HL-60 (cell line): ENCODE results near the gene HCN2.

Source experiments
- DNase-seq, 2 experiments: peaks; one replicate each; pipeline ENCODE4 v3.0.0-alpha.2; 2010 to 2020; ENCODE audit warnings: low read depth in 1 of 2, low spot score in 1 of 2
- H3K27ac ChIP-seq: fragments of 250-450 bp; sonication (Bioruptor Pico); replicated peaks from 2 replicates; pipeline ENCODE4 v1.5.1; 2020; ENCODE audit warnings: mild to moderate bottlenecking, moderate library complexity
- H3K27me3 ChIP-seq: fragments of 250-450 bp; sonication (Bioruptor Pico); 2 replicates; pipeline ENCODE4 v1.5.1; 2021; ENCODE audit warnings: mild to moderate bottlenecking, moderate library complexity; ENCODE audit not compliant: insufficient read depth, poor library complexity, severe bottlenecking
- H3K4me3 ChIP-seq: replicated peaks from 2 replicates; pipeline ENCODE4 v1.5.1; 2011; ENCODE audit warnings: mild to moderate bottlenecking, control low read depth, low read length; ENCODE audit not compliant: insufficient read depth
- GABPA ChIP-seq: IDR thresholded peaks from 2 replicates; pipeline ENCODE4 v1.6.1; 2012; ENCODE audit warnings: low read depth
- POLR2AphosphoS5 ChIP-seq: IDR thresholded peaks from 2 replicates; pipeline ENCODE4 v1.6.1; 2012; ENCODE audit warnings: low read depth
- SPI1 ChIP-seq: IDR thresholded peaks from 2 replicates; pipeline ENCODE4 v1.6.1; 2012; ENCODE audit warnings: low read depth, mild to moderate bottlenecking, borderline replicate concordance
- TF ChIP-seq, protein P1 (sequence below): IDR thresholded peaks from 2 replicates; pipeline ENCODE4 v1.6.1; 2012; ENCODE audit warnings: low read depth; ENCODE audit not compliant: insufficient replicate concordance
- TF ChIP-seq, protein P2 (sequence below): IDR thresholded peaks from one replicate; pipeline ENCODE4 v1.5.1; 2011; ENCODE audit warnings: low read length, control low read depth, inconsistent platforms; ENCODE audit not compliant: insufficient read depth

HCN2 gene

DNA sequence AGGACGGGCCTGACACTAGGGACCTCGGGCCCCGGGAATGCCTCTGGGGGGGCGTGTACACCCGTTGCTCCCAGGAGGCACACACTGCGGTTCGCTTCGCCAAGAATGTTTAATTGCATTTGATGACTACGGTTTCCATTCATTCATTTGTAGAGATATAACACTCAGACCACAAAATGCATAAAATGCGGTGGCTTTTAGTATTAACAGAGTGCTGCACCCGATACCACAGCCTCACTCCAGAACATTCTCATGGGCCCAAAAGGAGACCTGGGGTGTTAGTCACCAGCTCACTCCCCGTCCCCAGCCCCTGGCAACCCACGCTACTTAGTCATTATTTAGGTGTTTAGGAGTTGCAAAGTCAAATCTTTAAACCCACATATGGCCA, 21.8 kb downstream of the HCN2 start:
- H3K27me3 ChIP-seq = no peaks in the 10 kb centered on the region
- TF ChIP-seq SPI1 (no peak), GABPA (no peak), POLR2AphosphoS5 (no peak)
- TF ChIP-seq, protein P1, sequence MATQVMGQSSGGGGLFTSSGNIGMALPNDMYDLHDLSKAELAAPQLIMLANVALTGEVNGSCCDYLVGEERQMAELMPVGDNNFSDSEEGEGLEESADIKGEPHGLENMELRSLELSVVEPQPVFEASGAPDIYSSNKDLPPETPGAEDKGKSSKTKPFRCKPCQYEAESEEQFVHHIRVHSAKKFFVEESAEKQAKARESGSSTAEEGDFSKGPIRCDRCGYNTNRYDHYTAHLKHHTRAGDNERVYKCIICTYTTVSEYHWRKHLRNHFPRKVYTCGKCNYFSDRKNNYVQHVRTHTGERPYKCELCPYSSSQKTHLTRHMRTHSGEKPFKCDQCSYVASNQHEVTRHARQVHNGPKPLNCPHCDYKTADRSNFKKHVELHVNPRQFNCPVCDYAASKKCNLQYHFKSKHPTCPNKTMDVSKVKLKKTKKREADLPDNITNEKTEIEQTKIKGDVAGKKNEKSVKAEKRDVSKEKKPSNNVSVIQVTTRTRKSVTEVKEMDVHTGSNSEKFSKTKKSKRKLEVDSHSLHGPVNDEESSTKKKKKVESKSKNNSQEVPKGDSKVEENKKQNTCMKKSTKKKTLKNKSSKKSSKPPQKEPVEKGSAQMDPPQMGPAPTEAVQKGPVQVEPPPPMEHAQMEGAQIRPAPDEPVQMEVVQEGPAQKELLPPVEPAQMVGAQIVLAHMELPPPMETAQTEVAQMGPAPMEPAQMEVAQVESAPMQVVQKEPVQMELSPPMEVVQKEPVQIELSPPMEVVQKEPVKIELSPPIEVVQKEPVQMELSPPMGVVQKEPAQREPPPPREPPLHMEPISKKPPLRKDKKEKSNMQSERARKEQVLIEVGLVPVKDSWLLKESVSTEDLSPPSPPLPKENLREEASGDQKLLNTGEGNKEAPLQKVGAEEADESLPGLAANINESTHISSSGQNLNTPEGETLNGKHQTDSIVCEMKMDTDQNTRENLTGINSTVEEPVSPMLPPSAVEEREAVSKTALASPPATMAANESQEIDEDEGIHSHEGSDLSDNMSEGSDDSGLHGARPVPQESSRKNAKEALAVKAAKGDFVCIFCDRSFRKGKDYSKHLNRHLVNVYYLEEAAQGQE = no peak
- TF ChIP-seq, protein P2, sequence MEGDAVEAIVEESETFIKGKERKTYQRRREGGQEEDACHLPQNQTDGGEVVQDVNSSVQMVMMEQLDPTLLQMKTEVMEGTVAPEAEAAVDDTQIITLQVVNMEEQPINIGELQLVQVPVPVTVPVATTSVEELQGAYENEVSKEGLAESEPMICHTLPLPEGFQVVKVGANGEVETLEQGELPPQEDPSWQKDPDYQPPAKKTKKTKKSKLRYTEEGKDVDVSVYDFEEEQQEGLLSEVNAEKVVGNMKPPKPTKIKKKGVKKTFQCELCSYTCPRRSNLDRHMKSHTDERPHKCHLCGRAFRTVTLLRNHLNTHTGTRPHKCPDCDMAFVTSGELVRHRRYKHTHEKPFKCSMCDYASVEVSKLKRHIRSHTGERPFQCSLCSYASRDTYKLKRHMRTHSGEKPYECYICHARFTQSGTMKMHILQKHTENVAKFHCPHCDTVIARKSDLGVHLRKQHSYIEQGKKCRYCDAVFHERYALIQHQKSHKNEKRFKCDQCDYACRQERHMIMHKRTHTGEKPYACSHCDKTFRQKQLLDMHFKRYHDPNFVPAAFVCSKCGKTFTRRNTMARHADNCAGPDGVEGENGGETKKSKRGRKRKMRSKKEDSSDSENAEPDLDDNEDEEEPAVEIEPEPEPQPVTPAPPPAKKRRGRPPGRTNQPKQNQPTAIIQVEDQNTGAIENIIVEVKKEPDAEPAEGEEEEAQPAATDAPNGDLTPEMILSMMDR = no peak
- DNase-seq = no peak
- H3K4me3 ChIP-seq = no peak overlapping the region
- no peak overlapping the region for H3K27ac ChIP-seq

DNA sequence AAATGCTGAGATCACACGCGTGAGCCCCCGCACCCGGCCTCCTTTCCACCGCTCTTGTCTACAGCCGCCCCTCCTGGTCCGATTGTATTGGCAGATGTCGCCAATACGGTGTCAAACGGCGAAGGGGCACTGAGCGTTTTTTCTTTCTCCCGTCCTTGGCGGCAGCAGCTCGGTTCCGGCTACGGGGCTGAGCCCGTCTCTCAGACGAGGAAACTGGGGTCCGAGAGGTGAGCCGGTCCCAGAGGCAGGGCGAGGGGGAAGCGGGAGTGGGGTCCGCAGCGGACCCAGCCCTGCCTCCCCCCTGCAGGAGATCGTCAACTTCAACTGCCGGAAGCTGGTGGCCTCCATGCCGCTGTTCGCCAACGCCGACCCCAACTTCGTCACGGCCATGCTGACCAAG, 23.3 kb downstream of the HCN2 start:
- Histone ChIP-seq H3K4me3 (no peak overlapping the region), H3K27me3 (no peaks in the 10 kb centered on the region), H3K27ac (no peak overlapping the region)
- no peak for DNase-seq
- TF ChIP-seq POLR2AphosphoS5 (no peak), GABPA (no peak), SPI1 (no peak)
- TF ChIP-seq, protein P1 = no peak
- TF ChIP-seq, protein P2 = no peak

DNA sequence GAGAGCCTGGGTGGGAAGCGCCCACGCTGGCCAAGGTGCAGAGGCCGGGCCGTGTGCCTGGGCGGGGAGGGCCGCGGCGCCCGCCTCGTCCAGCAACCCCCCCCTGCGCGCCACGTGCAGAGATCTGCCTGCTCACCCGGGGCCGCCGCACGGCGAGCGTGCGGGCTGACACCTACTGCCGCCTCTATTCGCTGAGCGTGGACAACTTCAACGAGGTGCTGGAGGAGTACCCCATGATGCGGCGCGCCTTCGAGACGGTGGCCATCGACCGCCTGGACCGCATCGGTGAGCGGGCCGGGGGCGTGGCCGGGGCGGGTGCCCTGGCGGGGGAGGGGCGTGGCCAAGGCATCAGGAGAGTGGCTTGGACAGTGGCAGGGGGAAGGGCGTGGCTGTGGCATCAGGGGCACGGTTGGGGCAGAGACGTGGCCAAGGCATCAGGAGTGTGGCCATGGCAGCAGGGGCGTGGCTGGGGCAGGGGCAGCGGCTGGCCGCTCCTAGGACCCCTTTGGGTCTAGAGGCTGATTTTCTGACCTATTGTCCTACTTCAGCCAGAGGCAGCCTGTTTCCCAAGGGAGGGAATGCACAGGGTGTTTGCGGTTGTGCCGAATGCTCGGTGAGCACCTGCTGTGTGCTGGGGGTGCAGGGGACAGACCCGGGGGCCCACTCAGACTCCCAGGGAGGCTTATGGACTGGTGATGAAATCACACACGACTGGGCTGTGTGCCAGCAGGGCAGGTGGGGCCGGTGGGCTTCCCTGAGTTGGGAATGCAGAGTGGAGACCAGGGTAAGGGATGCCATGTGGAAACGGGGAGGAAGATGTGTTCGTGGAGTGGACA, 24.3 kb downstream of the HCN2 start:
- no peak for TF ChIP-seq SPI1
- TF ChIP-seq, protein P2 = no peak
- TF ChIP-seq POLR2AphosphoS5 = no peak
- TF ChIP-seq, protein P1 = no peak
- TF ChIP-seq GABPA = no peak
- Histone ChIP-seq H3K4me3 (no peak overlapping the region), H3K27ac (no peak overlapping the region), H3K27me3 (no peaks in the 10 kb centered on the region)
- DNase-seq = no peak
